Right cardiac atrium (tissue), 5 donors: Measurements from ENCODE around the gene FAM50A. TPM values are rescaled to one million over a fixed set of nuclear protein-coding genes. Genes with fewer than 3 reads are reported as not detected.
A peak's percentile ranks its signal among the peaks of the same experiment; 100 is the strongest.

Source experiments
- ATAC-seq, 2 donors: fragments of 200-7000 bp; cut with Tn5 transposase; one replicate each; pipeline versions ENCODE4 v1.8.0 to v1.9.1; 2020; ENCODE audit warnings: moderate library complexity in 2 of 2, mild to moderate bottlenecking in 1 of 2
- DNase-seq, 3 donors: peaks; one replicate each; pipeline ENCODE4 v3.0.0-alpha.2; 2020
- H3K27ac ChIP-seq: one replicate; pipeline ENCODE4 v1.5.1; 2013; ENCODE audit warnings: mild to moderate bottlenecking, low read length, control low read depth, moderate library complexity
- H3K27me3 ChIP-seq: one replicate; pipeline ENCODE4 v1.6.1; 2013; ENCODE audit not compliant: control insufficient read depth, insufficient read depth
- H3K4me1 ChIP-seq: one replicate; pipeline ENCODE4 v1.6.1; 2013; ENCODE audit warnings: low read length; ENCODE audit not compliant: control insufficient read depth, insufficient read depth
- H3K4me3 ChIP-seq: one replicate; pipeline ENCODE4 v1.5.1; 2013; ENCODE audit warnings: low read length, control low read depth
- H3K9me3 ChIP-seq: one replicate; pipeline ENCODE4 v1.6.1; 2013; ENCODE audit warnings: low read length; ENCODE audit not compliant: control insufficient read depth
- WGBS: extraction: QIAGEN DNeasy Blood & Tissue Kit; methylation state at CpG from one replicate; pipeline ENCODE4 v1.1.7; 2013; 5-methylcytosine and 5-hydroxymethylcytosine counted together
- intact Hi-C, 4 donors: fragments of 100-400 bp; cut with DNase I; formaldehyde crosslinking; loops; one replicate each; pipeline versions ENCODE4 v1.11.0 to v1.14.0; 2022 to 2023
- polyA plus RNA-seq: library from polyadenylated mRNA; stranded (reverse); fragments of 200-250 nt; gene quantifications from one replicate; pipeline ENCODE4 v1.2.3, GENCODE V29; 2013
- total RNA-seq, 4 donors: library from RNA; stranded (reverse); fragmentation: NEBNext Ultra II Directional; extraction: Animal tissue kit (Norgen Biotek cat#: 25700); gene quantifications; one replicate each; pipeline ENCODE4 v1.2.1, GENCODE V29; 2021
- donor health status: healthy with polysubstance abuse.
- donor health status: DM: no; HTN: yes; CAD: no.
- donor health status: DM: no; HTN: no; CAD: no.
- donor health status: DM: no; HTN: yes; CAD: no; lungs with severe emphysema.
- donor health status: DM: yes; HTN: yes; CAD: no.

Gene FAM50A
- total and polyA plus RNA-seq, 5 donors, result 48.6 to 88.7 (median 53.3) TPM

- H3K27ac ChIP-seq, result no peak overlapping the region
- H3K9me3 ChIP-seq, result no peaks in the 10 kb centered on the region
- intact Hi-C loops, result no loop called here
- H3K4me1 ChIP-seq, result no peaks in the 10 kb centered on the region
- 96% methylated on average over 21 of the region's 21 CpGs for WGBS
- H3K27me3 ChIP-seq, result no peaks in the 10 kb centered on the region
- peak in 2 of 3 donors; percentile 3 to 52 for DNase-seq
- no peak overlapping the region for H3K4me3 ChIP-seq
- no peak for ATAC-seq
These were observed 23.6 kb downstream of the FAM50A start for GRCh38 chrX:154467556-154467955.

- ATAC-seq (no peak), DNase-seq (peak in 1 of 3 donors; percentile 37)
- 96% methylated on average over 23 of the region's 23 CpGs for WGBS
- Histone ChIP-seq H3K9me3 (no peaks in the 10 kb centered on the region), H3K27ac (no peak overlapping the region), H3K4me1 (no peaks in the 10 kb centered on the region), H3K27me3 (no peaks in the 10 kb centered on the region), H3K4me3 (no peak overlapping the region)
- intact Hi-C loops, result no loop called here
These were observed 24.3 kb downstream of the FAM50A start for GRCh38 chrX:154468217-154468616.

- intact Hi-C loops, result no loop called here
- no peaks in the 10 kb centered on the region for H3K4me1 ChIP-seq
- ATAC-seq (no peak), DNase-seq (peak in 1 of 3 donors; percentile 51)
- no peaks in the 10 kb centered on the region for H3K9me3 ChIP-seq
- no peak overlapping the region for H3K27ac ChIP-seq
- H3K4me3 ChIP-seq, result no peak overlapping the region
- no peaks in the 10 kb centered on the region for H3K27me3 ChIP-seq
- WGBS, result 84% methylated on average over 9 of the region's 9 CpGs
These were observed 25.2 kb downstream of the FAM50A start for GRCh38 chrX:154469114-154469513.

GRCh38 chrX:154469880-154470279, 25.9 kb downstream of the FAM50A start:
- Histone ChIP-seq H3K4me1 (no peaks in the 10 kb centered on the region), H3K9me3 (no peaks in the 10 kb centered on the region), H3K27ac (no peak overlapping the region), H3K27me3 (no peaks in the 10 kb centered on the region), H3K4me3 (no peak overlapping the region)
- ATAC-seq, result no peak
- WGBS, result 92% methylated on average over 18 of the region's 18 CpGs
- intact Hi-C loops, result no loop called here
- peak in 1 of 3 donors; percentile 50 for DNase-seq

GRCh38 chrX:154470434-154470833, 26.5 kb downstream of the FAM50A start:
- H3K4me1 ChIP-seq, result no peaks in the 10 kb centered on the region
- no peaks in the 10 kb centered on the region for H3K9me3 ChIP-seq
- 87% methylated on average over 14 of the region's 14 CpGs for WGBS
- no peaks in the 10 kb centered on the region for H3K27me3 ChIP-seq
- ATAC-seq, result no peak
- H3K4me3 ChIP-seq, result no peak overlapping the region
- intact Hi-C loops, result no loop called here
- no peak overlapping the region for H3K27ac ChIP-seq
- DNase-seq, result peak in 1 of 3 donors; percentile 20

GRCh38 chrX:154470914-154471568, 27.1 kb downstream of the FAM50A start:
- Histone ChIP-seq H3K9me3 (no peaks in the 10 kb centered on the region), H3K4me3 (no peak overlapping the region), H3K4me1 (no peaks in the 10 kb centered on the region), H3K27ac (no peak overlapping the region), H3K27me3 (no peaks in the 10 kb centered on the region)
- DNase-seq, result no peak
- intact Hi-C loops, result no loop called here
- WGBS, result 91% methylated on average over 22 of the region's 23 CpGs
- no peak for ATAC-seq

- peak in 1 of 3 donors; percentile 49 for DNase-seq
- no peaks in the 10 kb centered on the region for H3K4me1 ChIP-seq
- no peak overlapping the region for H3K27ac ChIP-seq
- intact Hi-C loops, result no loop called here
- no peaks in the 10 kb centered on the region for H3K9me3 ChIP-seq
- WGBS, result 85% methylated on average over 23 of the region's 23 CpGs
- H3K4me3 ChIP-seq, result no peak overlapping the region
- no peak for ATAC-seq
- no peaks in the 10 kb centered on the region for H3K27me3 ChIP-seq
These were observed 28.1 kb downstream of the FAM50A start for GRCh38 chrX:154471839-154472684.

- no peak for ATAC-seq
- intact Hi-C loops, result no loop called here
- Histone ChIP-seq H3K27me3 (no peaks in the 10 kb centered on the region), H3K27ac (no peak overlapping the region), H3K4me3 (no peak overlapping the region), H3K9me3 (no peaks in the 10 kb centered on the region), H3K4me1 (no peaks in the 10 kb centered on the region)
- WGBS, result 77% methylated on average over 28 of the region's 28 CpGs
- peak in 2 of 3 donors; percentile 11 to 42 for DNase-seq
These were observed 29.0 kb downstream of the FAM50A start for GRCh38 chrX:154472685-154473632.

GRCh38 chrX:154473683-154474082, 29.7 kb downstream of the FAM50A start:
- intact Hi-C loops, result no loop called here

GRCh38 chrX:154476821-154477220, 32.9 kb downstream of the FAM50A start:
- no peak overlapping the region for H3K27ac ChIP-seq
- peaks cover 2% of the 10 kb centered on the region for H3K4me1 ChIP-seq
- DNase-seq, result no peak
- intact Hi-C loops, result no loop called here
- H3K27me3 ChIP-seq, result no peaks in the 10 kb centered on the region
- no peak for ATAC-seq
- WGBS, result 83% methylated on average over 8 of the region's 8 CpGs
- H3K4me3 ChIP-seq, result no peak overlapping the region
- no peaks in the 10 kb centered on the region for H3K9me3 ChIP-seq

More at GRCh38 chrX:154473683-154474082, 29.7 kb downstream of the FAM50A start:
- DNase-seq (no peak), ATAC-seq (no peak)
- 69% methylated on average over 7 of the region's 7 CpGs for WGBS
- no peaks in the 10 kb centered on the region for H3K4me1 ChIP-seq
- H3K9me3 ChIP-seq, result no peaks in the 10 kb centered on the region
- no peak overlapping the region for H3K4me3 ChIP-seq
- H3K27ac ChIP-seq, result no peak overlapping the region
- H3K27me3 ChIP-seq, result no peaks in the 10 kb centered on the region
